Ishikawa (cell line): ENCODE measurements around the gene AK5.

Experiments
- CEBPB ChIP-seq: IDR thresholded peaks from 2 replicates; pipeline ENCODE4 v1.6.1; 2012
- EGR1 ChIP-seq: IDR thresholded peaks from 2 replicates; pipeline ENCODE4 v1.6.1; 2012
- EP300 ChIP-seq: IDR thresholded peaks from 2 replicates; pipeline ENCODE4 v1.6.1; 2012; ENCODE audit warnings: borderline replicate concordance
- RAD21 ChIP-seq: IDR thresholded peaks from 2 replicates; pipeline ENCODE4 v1.6.1; 2012; ENCODE audit warnings: low read depth
- TAF1 ChIP-seq: IDR thresholded peaks from 2 replicates; pipeline ENCODE4 v1.6.1; 2012; ENCODE audit warnings: low read depth, mild to moderate bottlenecking
- TEAD4 ChIP-seq: IDR thresholded peaks from 2 replicates; pipeline ENCODE4 v1.6.1; 2012
- ZBTB7A ChIP-seq: IDR thresholded peaks from 2 replicates; pipeline ENCODE4 v1.6.1; 2012; ENCODE audit warnings: low read depth
- TF ChIP-seq, protein P1 (sequence below): IDR thresholded peaks from 2 replicates; pipeline ENCODE4 v1.6.1; 2012; ENCODE audit warnings: low read depth, mild to moderate bottlenecking

- no peak for TF ChIP-seq CEBPB
- TF ChIP-seq EP300, result no peak
- TF ChIP-seq, protein P1, sequence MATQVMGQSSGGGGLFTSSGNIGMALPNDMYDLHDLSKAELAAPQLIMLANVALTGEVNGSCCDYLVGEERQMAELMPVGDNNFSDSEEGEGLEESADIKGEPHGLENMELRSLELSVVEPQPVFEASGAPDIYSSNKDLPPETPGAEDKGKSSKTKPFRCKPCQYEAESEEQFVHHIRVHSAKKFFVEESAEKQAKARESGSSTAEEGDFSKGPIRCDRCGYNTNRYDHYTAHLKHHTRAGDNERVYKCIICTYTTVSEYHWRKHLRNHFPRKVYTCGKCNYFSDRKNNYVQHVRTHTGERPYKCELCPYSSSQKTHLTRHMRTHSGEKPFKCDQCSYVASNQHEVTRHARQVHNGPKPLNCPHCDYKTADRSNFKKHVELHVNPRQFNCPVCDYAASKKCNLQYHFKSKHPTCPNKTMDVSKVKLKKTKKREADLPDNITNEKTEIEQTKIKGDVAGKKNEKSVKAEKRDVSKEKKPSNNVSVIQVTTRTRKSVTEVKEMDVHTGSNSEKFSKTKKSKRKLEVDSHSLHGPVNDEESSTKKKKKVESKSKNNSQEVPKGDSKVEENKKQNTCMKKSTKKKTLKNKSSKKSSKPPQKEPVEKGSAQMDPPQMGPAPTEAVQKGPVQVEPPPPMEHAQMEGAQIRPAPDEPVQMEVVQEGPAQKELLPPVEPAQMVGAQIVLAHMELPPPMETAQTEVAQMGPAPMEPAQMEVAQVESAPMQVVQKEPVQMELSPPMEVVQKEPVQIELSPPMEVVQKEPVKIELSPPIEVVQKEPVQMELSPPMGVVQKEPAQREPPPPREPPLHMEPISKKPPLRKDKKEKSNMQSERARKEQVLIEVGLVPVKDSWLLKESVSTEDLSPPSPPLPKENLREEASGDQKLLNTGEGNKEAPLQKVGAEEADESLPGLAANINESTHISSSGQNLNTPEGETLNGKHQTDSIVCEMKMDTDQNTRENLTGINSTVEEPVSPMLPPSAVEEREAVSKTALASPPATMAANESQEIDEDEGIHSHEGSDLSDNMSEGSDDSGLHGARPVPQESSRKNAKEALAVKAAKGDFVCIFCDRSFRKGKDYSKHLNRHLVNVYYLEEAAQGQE, result no peak
- TF ChIP-seq EGR1, result no peak
- TF ChIP-seq RAD21, result no peak
- TF ChIP-seq ZBTB7A, result no peak
- TF ChIP-seq TAF1, result no peak
- no peak for TF ChIP-seq TEAD4
These were observed 59.4 kb downstream of the AK5 start for GRCh38 chr1:77341195-77341594.
